Measurements from ENCODE around the gene DBI.
A peak's percentile ranks its signal among the peaks of the same experiment; 100 is the strongest.
"Not testable (repeated sequence)": the region's sequence is repeated elsewhere in the genome, so short reads cannot be mapped to it uniquely, and the experiment has no call there.

The DBI gene

GRCh38 chr2:119367472-119368099, 809 bp downstream of the DBI start:
- H3K4me3 ChIP-seq (ENCODE audit: severe bottlenecking), result peak overlapping the region; percentile 65

GRCh38 chr2:119369845-119370244, 3.1 kb downstream of the DBI start:
- Histone ChIP-seq H3K27ac (ENCODE audit: poor library complexity, severe bottlenecking) (no peak overlapping the region), H3K9me3 (ENCODE audit: severe bottlenecking) (no peaks in the 10 kb centered on the region), H3K36me3 (ENCODE audit: low read depth) (peaks cover 48% of the 10 kb centered on the region), H3K4me3 (ENCODE audit: severe bottlenecking) (no peak overlapping the region), H3K4me1 (ENCODE audit: insufficient read depth, poor library complexity, severe bottlenecking) (peaks cover 5% of the 10 kb centered on the region), H3K27me3 (ENCODE audit: insufficient read depth, poor library complexity, severe bottlenecking) (no peaks in the 10 kb centered on the region)
- ATAC-seq (ENCODE audit: low read depth) (no peak), DNase-seq (ENCODE audit: low spot score) (no peak)
- TF ChIP-seq, protein P1, sequence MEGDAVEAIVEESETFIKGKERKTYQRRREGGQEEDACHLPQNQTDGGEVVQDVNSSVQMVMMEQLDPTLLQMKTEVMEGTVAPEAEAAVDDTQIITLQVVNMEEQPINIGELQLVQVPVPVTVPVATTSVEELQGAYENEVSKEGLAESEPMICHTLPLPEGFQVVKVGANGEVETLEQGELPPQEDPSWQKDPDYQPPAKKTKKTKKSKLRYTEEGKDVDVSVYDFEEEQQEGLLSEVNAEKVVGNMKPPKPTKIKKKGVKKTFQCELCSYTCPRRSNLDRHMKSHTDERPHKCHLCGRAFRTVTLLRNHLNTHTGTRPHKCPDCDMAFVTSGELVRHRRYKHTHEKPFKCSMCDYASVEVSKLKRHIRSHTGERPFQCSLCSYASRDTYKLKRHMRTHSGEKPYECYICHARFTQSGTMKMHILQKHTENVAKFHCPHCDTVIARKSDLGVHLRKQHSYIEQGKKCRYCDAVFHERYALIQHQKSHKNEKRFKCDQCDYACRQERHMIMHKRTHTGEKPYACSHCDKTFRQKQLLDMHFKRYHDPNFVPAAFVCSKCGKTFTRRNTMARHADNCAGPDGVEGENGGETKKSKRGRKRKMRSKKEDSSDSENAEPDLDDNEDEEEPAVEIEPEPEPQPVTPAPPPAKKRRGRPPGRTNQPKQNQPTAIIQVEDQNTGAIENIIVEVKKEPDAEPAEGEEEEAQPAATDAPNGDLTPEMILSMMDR (IDR thresholded peaks at IDR 0.05; ENCODE audit: poor library complexity, severe bottlenecking), result no peak

More at GRCh38 chr2:119367472-119368099, 809 bp downstream of the DBI start:
- DNase-seq (ENCODE audit: low spot score) (no peak), ATAC-seq (ENCODE audit: low read depth) (peak; percentile 32)
- Histone ChIP-seq H3K9me3 (ENCODE audit: severe bottlenecking) (no peaks in the 10 kb centered on the region), H3K4me1 (ENCODE audit: insufficient read depth, poor library complexity, severe bottlenecking) (peaks cover 5% of the 10 kb centered on the region), H3K36me3 (ENCODE audit: low read depth) (peaks cover 41% of the 10 kb centered on the region), H3K27ac (ENCODE audit: poor library complexity, severe bottlenecking) (peak overlapping the region; percentile 42), H3K27me3 (ENCODE audit: insufficient read depth, poor library complexity, severe bottlenecking) (no peaks in the 10 kb centered on the region)
- TF ChIP-seq, protein P1 (IDR thresholded peaks at IDR 0.05; ENCODE audit: poor library complexity, severe bottlenecking), result no peak

DNA sequence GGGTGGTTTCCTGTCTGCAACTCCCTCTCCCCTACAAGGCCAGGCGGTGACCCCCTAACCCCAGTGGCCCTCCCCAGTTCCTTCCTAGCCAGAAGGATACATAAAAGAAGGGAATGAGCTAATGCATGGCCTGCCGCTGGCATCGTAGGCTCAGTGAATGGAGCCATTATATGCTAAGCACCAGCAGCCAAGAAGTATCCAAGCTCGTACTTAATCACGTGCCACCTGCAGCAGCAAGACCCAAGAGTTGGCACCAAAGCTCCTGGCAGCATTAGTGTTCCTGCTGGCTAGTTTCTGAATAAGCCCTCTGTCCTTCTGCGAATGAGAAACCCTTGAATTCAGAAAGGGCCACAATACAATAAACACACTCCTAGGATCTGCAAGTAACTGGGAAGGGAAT, 4.3 kb downstream of the DBI start:
- TF ChIP-seq, protein P1 (IDR thresholded peaks at IDR 0.05; ENCODE audit: poor library complexity, severe bottlenecking), result no peak
- H3K27me3 ChIP-seq (ENCODE audit: insufficient read depth, poor library complexity, severe bottlenecking), result no peaks in the 10 kb centered on the region
- H3K4me3 ChIP-seq (ENCODE audit: severe bottlenecking), result no peak overlapping the region
- ATAC-seq (ENCODE audit: low read depth) (no peak), DNase-seq (ENCODE audit: low spot score) (no peak)
- no peaks in the 10 kb centered on the region for H3K9me3 ChIP-seq (ENCODE audit: severe bottlenecking)
- no peak overlapping the region for H3K27ac ChIP-seq (ENCODE audit: poor library complexity, severe bottlenecking)
- H3K36me3 ChIP-seq (ENCODE audit: low read depth), result peaks cover 48% of the 10 kb centered on the region
- no peaks in the 10 kb centered on the region for H3K4me1 ChIP-seq (ENCODE audit: insufficient read depth, poor library complexity, severe bottlenecking)

DNA sequence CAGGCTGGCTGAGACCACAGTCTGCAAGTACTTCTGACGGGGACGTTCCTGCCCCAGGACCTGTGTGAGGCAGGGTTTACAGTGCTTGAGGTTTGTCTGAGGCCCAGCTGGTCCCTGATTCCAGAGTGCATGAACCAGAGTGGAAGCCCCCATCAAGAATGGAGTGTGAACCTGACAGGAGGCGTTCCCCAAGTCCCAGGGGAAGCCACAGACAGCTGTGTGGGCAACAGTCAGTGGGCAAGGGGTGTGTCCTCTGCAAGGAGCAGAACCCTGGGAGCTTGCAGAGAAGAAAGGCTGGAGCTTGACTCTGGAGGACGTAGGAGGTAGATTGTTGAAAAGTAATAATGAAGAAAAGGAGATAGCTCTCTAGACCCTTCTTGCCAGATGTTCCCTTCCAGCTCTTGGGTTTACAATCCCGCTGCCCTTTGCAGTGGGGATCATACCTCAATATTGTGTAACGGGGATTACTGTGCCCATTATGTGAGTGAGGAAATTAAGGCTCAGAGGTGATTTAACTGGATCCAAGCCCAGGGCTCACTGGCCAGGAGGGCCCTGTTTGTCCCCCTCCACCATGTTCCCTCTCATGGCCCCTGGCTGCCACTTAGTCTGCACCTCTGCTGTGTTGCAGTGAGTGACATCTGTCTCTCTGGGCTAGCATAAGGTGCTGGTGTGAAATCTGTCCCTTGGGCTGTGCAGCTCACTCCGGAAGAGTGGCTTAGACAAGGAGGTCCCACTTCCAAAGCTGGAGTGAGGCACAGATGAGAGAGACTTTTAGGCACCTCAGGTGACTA, 6.2 kb downstream of the DBI start:
- Histone ChIP-seq H3K36me3 (ENCODE audit: low read depth) (peaks cover 48% of the 10 kb centered on the region), H3K27me3 (ENCODE audit: insufficient read depth, poor library complexity, severe bottlenecking) (no peaks in the 10 kb centered on the region), H3K9me3 (ENCODE audit: severe bottlenecking) (no peaks in the 10 kb centered on the region), H3K4me3 (ENCODE audit: severe bottlenecking) (no peak overlapping the region), H3K4me1 (ENCODE audit: insufficient read depth, poor library complexity, severe bottlenecking) (no peaks in the 10 kb centered on the region), H3K27ac (ENCODE audit: poor library complexity, severe bottlenecking) (no peak overlapping the region)
- ATAC-seq (ENCODE audit: low read depth) (no peak), DNase-seq (ENCODE audit: low spot score) (no peak)
- TF ChIP-seq, protein P1 (IDR thresholded peaks at IDR 0.05; ENCODE audit: poor library complexity, severe bottlenecking), result no peak

DNA sequence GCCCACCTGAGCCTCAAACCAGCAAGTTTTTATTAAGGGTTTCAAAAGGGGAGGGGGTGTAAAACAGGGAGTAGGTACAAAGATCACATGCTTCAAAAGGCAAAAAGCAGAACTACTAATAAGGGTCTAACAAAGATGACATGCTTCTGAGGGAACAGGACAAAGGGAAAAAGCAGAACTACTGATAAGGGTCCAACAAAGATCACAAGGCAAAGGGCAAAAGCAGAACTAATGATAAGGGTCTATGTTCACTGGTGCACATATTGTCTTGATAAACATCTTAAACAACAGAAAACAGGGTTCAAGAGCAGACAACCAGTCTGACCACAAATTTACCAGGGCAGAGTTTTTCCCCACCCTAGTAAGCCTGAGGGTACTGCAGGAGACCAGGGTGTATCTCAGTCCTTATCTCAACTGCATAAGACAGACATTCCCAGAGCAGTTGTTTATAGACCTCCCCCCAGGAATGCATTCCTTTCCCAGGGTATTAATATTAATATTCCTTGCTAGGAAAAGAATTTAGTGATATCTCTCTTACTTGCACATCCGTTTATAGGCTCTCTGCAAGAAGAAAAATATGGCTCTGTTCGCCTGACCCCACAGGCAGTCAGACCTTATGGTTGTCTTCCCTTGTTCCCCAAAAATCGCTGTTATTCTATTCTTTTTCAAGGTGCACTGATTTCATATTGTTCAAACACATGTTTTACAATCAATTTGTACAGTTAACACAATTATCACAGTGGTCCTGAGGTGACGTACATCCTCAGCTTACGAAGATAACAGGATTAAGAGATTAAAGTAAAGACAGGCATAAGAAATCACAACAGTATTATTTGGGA, 7.3 kb downstream of the DBI start:
- peaks cover 39% of the 10 kb centered on the region for H3K36me3 ChIP-seq (ENCODE audit: low read depth)
- H3K4me3 ChIP-seq (ENCODE audit: severe bottlenecking); H3K27ac ChIP-seq (ENCODE audit: poor library complexity, severe bottlenecking); DNase-seq (ENCODE audit: low spot score); H3K27me3 ChIP-seq (ENCODE audit: insufficient read depth, poor library complexity, severe bottlenecking); H3K4me1 ChIP-seq (ENCODE audit: insufficient read depth, poor library complexity, severe bottlenecking); H3K9me3 ChIP-seq (ENCODE audit: severe bottlenecking); ATAC-seq (ENCODE audit: low read depth): not testable (repeated sequence)

DNA sequence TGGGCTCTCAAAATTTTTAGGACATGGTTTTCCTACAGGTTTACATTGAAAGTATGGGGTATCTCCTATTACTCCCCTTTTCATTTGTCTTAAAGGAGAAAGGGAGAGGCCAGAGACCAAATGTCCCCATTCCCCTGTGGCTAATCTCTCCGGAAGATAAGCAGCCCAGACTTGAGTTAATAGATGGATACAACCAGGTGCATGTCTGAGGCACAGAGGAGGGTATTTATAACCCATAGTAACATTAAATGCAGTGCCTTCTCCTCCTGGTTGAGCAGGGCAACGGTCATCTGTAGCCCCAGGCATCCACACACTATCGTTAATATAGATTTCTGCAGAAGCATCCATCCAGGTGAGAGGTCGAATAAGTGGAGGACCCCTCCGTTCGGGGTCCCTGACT, 9.6 kb downstream of the DBI start:
- not testable (repeated sequence) for H3K27ac ChIP-seq (ENCODE audit: poor library complexity, severe bottlenecking); H3K27me3 ChIP-seq (ENCODE audit: insufficient read depth, poor library complexity, severe bottlenecking); ATAC-seq (ENCODE audit: low read depth); H3K4me3 ChIP-seq (ENCODE audit: severe bottlenecking); H3K4me1 ChIP-seq (ENCODE audit: insufficient read depth, poor library complexity, severe bottlenecking); DNase-seq (ENCODE audit: low spot score); H3K9me3 ChIP-seq (ENCODE audit: severe bottlenecking)
- peaks cover 16% of the 10 kb centered on the region for H3K36me3 ChIP-seq (ENCODE audit: low read depth)
